Subcutaneous abdominal adipose tissue (tissue), 5 donors: ENCODE results near the gene EEFSEC.
A peak's percentile ranks its signal among the peaks of the same experiment; 100 is the strongest.

Source experiments
- H3K27ac ChIP-seq: one replicate; pipeline ENCODE4 v1.7.0; 2013; ENCODE audit warnings: low read depth, mild to moderate bottlenecking, inconsistent platforms, low read length, moderate library complexity
- H3K27me3 ChIP-seq, 5 donors: one replicate each; pipeline ENCODE4 v1.7.0; 2013; ENCODE audit warnings: low read length in 5 of 5, inconsistent platforms in 1 of 5; ENCODE audit not compliant: control insufficient read depth in 5 of 5, insufficient read depth in 4 of 5
- H3K36me3 ChIP-seq, 5 donors: one replicate each; pipeline ENCODE4 v1.7.0; 2013; ENCODE audit warnings: low read length in 5 of 5; ENCODE audit not compliant: control insufficient read depth in 5 of 5, insufficient read depth in 5 of 5
- H3K4me1 ChIP-seq, 5 donors: one replicate each; pipeline ENCODE4 v1.7.0; 2013; ENCODE audit warnings: low read length in 5 of 5, mild to moderate bottlenecking in 3 of 5, moderate library complexity in 1 of 5; ENCODE audit not compliant: control insufficient read depth in 5 of 5, insufficient read depth in 5 of 5
- H3K4me3 ChIP-seq, 5 donors: one replicate each; pipeline ENCODE4 v1.7.0; 2013; ENCODE audit warnings: low read length in 5 of 5, low read depth in 1 of 5
- H3K9ac ChIP-seq, 5 donors: one replicate each; pipeline ENCODE4 v1.7.0; 2013; ENCODE audit warnings: low read length in 5 of 5, mild to moderate bottlenecking in 4 of 5, moderate library complexity in 3 of 5
- H3K9me3 ChIP-seq, 5 donors: one replicate each; pipeline ENCODE4 v1.7.0; 2013; ENCODE audit warnings: low read length in 5 of 5; ENCODE audit not compliant: control insufficient read depth in 5 of 5
- donor health status: healthy.
- donor health status: healthy.
- donor health status: healthy.
- donor health status: healthy.
- donor health status: healthy.

Gene EEFSEC

GRCh38 chr3:128420289-128420688 is 267.0 kb downstream of the EEFSEC start:
- no peak overlapping the region for H3K4me3 ChIP-seq
- no peaks in the 10 kb centered on the region for H3K36me3 ChIP-seq
- H3K4me1 ChIP-seq, result no peaks in the 10 kb centered on the region
- H3K27me3 ChIP-seq, result no peaks in the 10 kb centered on the region
- H3K9ac ChIP-seq, result no peak overlapping the region
- peaks cover 0 to 15% (median 7%) of the 10 kb centered on the region in 5 donors for H3K9me3 ChIP-seq
- H3K27ac ChIP-seq, result no peak overlapping the region

GRCh38 chr3:128420720-128421438 is 267.6 kb downstream of the EEFSEC start:
- Histone ChIP-seq H3K36me3 (no peaks in the 10 kb centered on the region), H3K4me1 (peaks cover 0 to under 1% (median 0%) of the 10 kb centered on the region in 5 donors), H3K27me3 (peaks cover 0 to 1% (median 0%) of the 10 kb centered on the region in 5 donors), H3K9me3 (peaks cover 0 to 15% (median 7%) of the 10 kb centered on the region in 5 donors), H3K27ac (no peak overlapping the region), H3K9ac (no peak overlapping the region), H3K4me3 (no peak overlapping the region)

- Histone ChIP-seq H3K9ac (no peak overlapping the region), H3K27ac (no peak overlapping the region), H3K4me1 (peaks cover 0 to 5% (median 4%) of the 10 kb centered on the region in 5 donors), H3K27me3 (peaks cover 0 to 4% (median 0%) of the 10 kb centered on the region in 5 donors), H3K36me3 (no peaks in the 10 kb centered on the region), H3K4me3 (no peak overlapping the region), H3K9me3 (peaks cover 0 to 15% (median 7%) of the 10 kb centered on the region in 5 donors)
These were observed 268.2 kb downstream of the EEFSEC start for GRCh38 chr3:128421439-128421836.

- Histone ChIP-seq H3K4me3 (no peak overlapping the region), H3K27ac (no peak overlapping the region), H3K9ac (no peak overlapping the region), H3K36me3 (no peaks in the 10 kb centered on the region), H3K4me1 (peaks cover 0 to 8% (median 7%) of the 10 kb centered on the region in 5 donors), H3K9me3 (peaks cover 0 to 15% (median 7%) of the 10 kb centered on the region in 5 donors), H3K27me3 (peaks cover 0 to 5% (median under 1%) of the 10 kb centered on the region in 5 donors)
These were observed 268.7 kb downstream of the EEFSEC start for GRCh38 chr3:128421966-128422365.

GRCh38 chr3:128422762-128423524 is 269.7 kb downstream of the EEFSEC start:
- H3K4me1 ChIP-seq, result peaks cover 0 to 8% (median 7%) of the 10 kb centered on the region in 5 donors
- H3K4me3 ChIP-seq, result no peak overlapping the region
- H3K9ac ChIP-seq, result no peak overlapping the region
- peaks cover under 1 to 9% (median 5%) of the 10 kb centered on the region in 5 donors for H3K27me3 ChIP-seq
- H3K36me3 ChIP-seq, result no peaks in the 10 kb centered on the region
- H3K9me3 ChIP-seq, result peaks cover 0 to 15% (median 7%) of the 10 kb centered on the region in 5 donors
- no peak overlapping the region for H3K27ac ChIP-seq

- no peak overlapping the region for H3K9ac ChIP-seq
- H3K9me3 ChIP-seq, result peaks cover 0 to 10% (median 6%) of the 10 kb centered on the region in 5 donors
- H3K27ac ChIP-seq, result no peak overlapping the region
- peaks cover 8 to 13% (median 12%) of the 10 kb centered on the region in 5 donors for H3K27me3 ChIP-seq
- H3K4me1 ChIP-seq, result peaks cover 0 to 8% (median 7%) of the 10 kb centered on the region in 5 donors
- no peaks in the 10 kb centered on the region for H3K36me3 ChIP-seq
- no peak overlapping the region for H3K4me3 ChIP-seq
These were observed 270.4 kb downstream of the EEFSEC start for GRCh38 chr3:128423525-128424147.

- H3K27me3 ChIP-seq, result peaks cover 11 to 17% (median 15%) of the 10 kb centered on the region in 5 donors
- no peak overlapping the region for H3K9ac ChIP-seq
These were observed 271.3 kb downstream of the EEFSEC start for GRCh38 chr3:128424508-128425069.

GRCh38 chr3:128425142-128425845 is 272.0 kb downstream of the EEFSEC start:
- no peaks in the 10 kb centered on the region for H3K9me3 ChIP-seq
- H3K4me3 ChIP-seq, result no peak overlapping the region
- H3K27me3 ChIP-seq, result peaks cover 11 to 18% (median 17%) of the 10 kb centered on the region in 5 donors
- peaks cover 0 to 8% (median 7%) of the 10 kb centered on the region in 5 donors for H3K4me1 ChIP-seq
- H3K27ac ChIP-seq, result no peak overlapping the region
- no peak overlapping the region for H3K9ac ChIP-seq
- no peaks in the 10 kb centered on the region for H3K36me3 ChIP-seq

More at GRCh38 chr3:128424508-128425069, 271.3 kb downstream of the EEFSEC start:
- Histone ChIP-seq H3K27ac (no peak overlapping the region), H3K36me3 (no peaks in the 10 kb centered on the region), H3K4me3 (no peak overlapping the region), H3K9me3 (peaks cover 0 to under 1% (median 0%) of the 10 kb centered on the region in 5 donors), H3K4me1 (peaks cover 0 to 8% (median 7%) of the 10 kb centered on the region in 5 donors)

- H3K4me1 ChIP-seq, result peaks cover 0 to 8% (median 7%) of the 10 kb centered on the region in 5 donors
- H3K4me3 ChIP-seq, result peak overlapping the region in 1 of 5 donors; percentile 45
- H3K9ac ChIP-seq, result no peak overlapping the region
- H3K36me3 ChIP-seq, result no peaks in the 10 kb centered on the region
- H3K9me3 ChIP-seq, result no peaks in the 10 kb centered on the region
- H3K27me3 ChIP-seq, result peaks cover 14 to 20% (median 18%) of the 10 kb centered on the region in 5 donors
- no peak overlapping the region for H3K27ac ChIP-seq
These were observed 272.5 kb downstream of the EEFSEC start for GRCh38 chr3:128425846-128426127.
